Skeletal muscle tissue (tissue), 1 donor: Measurements from ENCODE around the gene S1PR4. TPM values are rescaled to one million over a fixed set of nuclear protein-coding genes. Genes with fewer than 3 reads are reported as not detected.

Experiments
- total RNA-seq: library from RNA; depleted of rRNA; stranded (reverse); fragments of >200 nt; gene quantifications from one replicate; pipeline ENCODE4 v1.2.3, GENCODE V29; 2014

Gene S1PR4
- total RNA-seq, 1 donor from 2014 or later = 2.1 TPM

Other genes with a start within 250 kb of the S1PR4 start
- gene ZNF77, start 233.8 kb upstream of the S1PR4 start, total RNA-seq = 8.4 TPM
- gene TLE6, start 201.2 kb upstream of the S1PR4 start, total RNA-seq = not detected
- gene TLE2, start 149.5 kb upstream of the S1PR4 start, total RNA-seq = 9.4 TPM
- 98.1 TPM for gene TLE5, start 116.3 kb upstream of the S1PR4 start, total RNA-seq
- gene GNA11, start 84.4 kb upstream of the S1PR4 start, total RNA-seq = 37.1 TPM
- gene GNA15, start 42.7 kb upstream of the S1PR4 start, total RNA-seq = 3.1 TPM
- gene NCLN, start 7.2 kb downstream of the S1PR4 start, total RNA-seq = 8.9 TPM
- gene CELF5, start 45.9 kb downstream of the S1PR4 start, total RNA-seq = not detected
- 8.4 TPM for gene NFIC, start 187.8 kb downstream of the S1PR4 start, total RNA-seq